HepG2 (cell line): ENCODE results near the gene ADAD2. TPM values are rescaled to one million over a fixed set of nuclear protein-coding genes. Genes with fewer than 3 reads are reported as not detected.

Experiments
- polyA plus RNA-seq, 8 experiments: library from polyadenylated mRNA; depleted of rRNA in 3 of 8; stranded (reverse) in 7 of 8; unstranded in 1 of 8; fragments of >200 nt; fragmentation: Illumina TruSeq in 4 of 8; extraction: Trizol in 4 of 8; gene quantifications; 2 replicates each; pipeline versions ENCODE4 v1.2.1 to v1.2.3, GENCODE V29; 2011 to 2016; ENCODE audit warnings: low read depth in 4 of 8, missing spikeins in 1 of 8, mixed read lengths in 1 of 8; ENCODE audit not compliant: insufficient read depth in 1 of 8
- total RNA-seq, 5 experiments: library from RNA; depleted of rRNA; stranded (reverse); fragments of >200 nt; fragmentation: Illumina TruSeq; extraction: Trizol; gene quantifications; 2 replicates each; pipeline ENCODE4 v1.2.3, GENCODE V29; 2016; ENCODE audit warnings: low read depth in 1 of 5

Gene ADAD2
- total and polyA plus RNA-seq, 2 of the 13 experiments (the other 11 are each of a cell fraction or from before 2014, with no cell fraction given) = not detected

Other genes with a start within 250 kb of the ADAD2 start
- 18.1 and 27.1 TPM in 2 replicates for gene OSGIN1, start 237.9 kb upstream of the ADAD2 start, total RNA-seq (2016; rRNA removed; fragmentation: Illumina TruSeq; extraction: Trizol)
- gene OSGIN1, start 237.9 kb upstream of the ADAD2 start, polyA plus RNA-seq (2011; rRNA removed) = 20.5 and 26.5 TPM in 2 replicates
- 0.49 TPM in 1 of 2 replicates, not detected in the other for gene NECAB2, start 222.9 kb upstream of the ADAD2 start, total RNA-seq (2016; rRNA removed; fragmentation: Illumina TruSeq; extraction: Trizol)
- gene NECAB2, start 222.9 kb upstream of the ADAD2 start, polyA plus RNA-seq (2011; rRNA removed) = 0.21 TPM in 1 of 2 replicates, not detected in the other
- gene SLC38A8, start 148.4 kb upstream of the ADAD2 start, total RNA-seq (2016; rRNA removed; fragmentation: Illumina TruSeq; extraction: Trizol) = 0.24 TPM in 1 of 2 replicates, not detected in the other
- 0.37 and 0.61 TPM in 2 replicates for gene SLC38A8, start 148.4 kb upstream of the ADAD2 start, polyA plus RNA-seq (2011; rRNA removed)
- 42.0 and 56.7 TPM in 2 replicates for gene MBTPS1, start 74.2 kb upstream of the ADAD2 start, total RNA-seq (2016; rRNA removed; fragmentation: Illumina TruSeq; extraction: Trizol)
- 83.4 and 91.3 TPM in 2 replicates for gene MBTPS1, start 74.2 kb upstream of the ADAD2 start, polyA plus RNA-seq (2011; rRNA removed)
- 41.0 and 49.7 TPM in 2 replicates for gene HSDL1, start 46.0 kb upstream of the ADAD2 start, total RNA-seq (2016; rRNA removed; fragmentation: Illumina TruSeq; extraction: Trizol)
- 38.5 and 49.2 TPM in 2 replicates for gene HSDL1, start 46.0 kb upstream of the ADAD2 start, polyA plus RNA-seq (2011; rRNA removed)
- gene DNAAF1, start 45.8 kb upstream of the ADAD2 start, total RNA-seq (2016; rRNA removed; fragmentation: Illumina TruSeq; extraction: Trizol) = 0.04 TPM in 1 of 2 replicates, not detected in the other
- 0.07 TPM in 1 of 2 replicates, not detected in the other for gene DNAAF1, start 45.8 kb upstream of the ADAD2 start, polyA plus RNA-seq (2011; rRNA removed)
- gene TAF1C, start 4.1 kb upstream of the ADAD2 start, total RNA-seq (2016; rRNA removed; fragmentation: Illumina TruSeq; extraction: Trizol) = 8.3 and 15.6 TPM in 2 replicates
- 20.8 and 25.2 TPM in 2 replicates for gene TAF1C, start 4.1 kb upstream of the ADAD2 start, polyA plus RNA-seq (2011; rRNA removed)
- gene KCNG4, start 48.9 kb downstream of the ADAD2 start, total RNA-seq (2016; rRNA removed; fragmentation: Illumina TruSeq; extraction: Trizol) = not detected in 2 replicates
- gene KCNG4, start 48.9 kb downstream of the ADAD2 start, polyA plus RNA-seq (2011; rRNA removed) = not detected in 2 replicates
- gene WFDC1, start 103.7 kb downstream of the ADAD2 start, total RNA-seq (2016; rRNA removed; fragmentation: Illumina TruSeq; extraction: Trizol) = not detected in 2 replicates
- gene WFDC1, start 103.7 kb downstream of the ADAD2 start, polyA plus RNA-seq (2011; rRNA removed) = not detected in 2 replicates
- not detected in 2 replicates for gene ATP2C2, start 177.4 kb downstream of the ADAD2 start, total RNA-seq (2016; rRNA removed; fragmentation: Illumina TruSeq; extraction: Trizol)
- gene ATP2C2, start 177.4 kb downstream of the ADAD2 start, polyA plus RNA-seq (2011; rRNA removed) = 0.05 and 0.07 TPM in 2 replicates